ENCODE measurements around the gene IGDCC3.

IGDCC3 gene

DNA sequence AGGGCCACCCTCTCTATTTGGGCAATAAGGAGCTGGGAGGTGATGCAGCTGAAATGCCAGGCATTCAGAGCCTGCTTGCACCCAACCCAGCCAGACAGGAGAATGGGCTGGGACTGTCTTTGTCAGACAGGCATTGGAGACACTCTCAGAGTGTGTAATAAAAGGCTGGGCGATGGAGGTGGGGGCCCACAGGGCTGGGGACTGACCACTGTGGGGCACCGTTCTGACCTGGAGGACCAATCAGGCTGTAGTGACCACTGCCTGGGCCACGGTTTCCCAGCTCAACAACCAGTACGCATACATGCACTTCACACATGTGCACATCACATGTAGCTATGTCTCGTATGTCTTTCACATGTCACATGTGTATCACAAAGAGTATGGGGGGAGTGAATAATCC is 5.7 kb upstream of the IGDCC3 start:
- H3K36me3 ChIP-seq (ENCODE audit: low read length) = no peaks in the 10 kb centered on the region
- H3F3A ChIP-seq (ENCODE audit: insufficient read depth) = no peaks in the 10 kb centered on the region
- no peak overlapping the region for H2AFZ ChIP-seq (ENCODE audit: low read depth, low read length, severe bottlenecking)

DNA sequence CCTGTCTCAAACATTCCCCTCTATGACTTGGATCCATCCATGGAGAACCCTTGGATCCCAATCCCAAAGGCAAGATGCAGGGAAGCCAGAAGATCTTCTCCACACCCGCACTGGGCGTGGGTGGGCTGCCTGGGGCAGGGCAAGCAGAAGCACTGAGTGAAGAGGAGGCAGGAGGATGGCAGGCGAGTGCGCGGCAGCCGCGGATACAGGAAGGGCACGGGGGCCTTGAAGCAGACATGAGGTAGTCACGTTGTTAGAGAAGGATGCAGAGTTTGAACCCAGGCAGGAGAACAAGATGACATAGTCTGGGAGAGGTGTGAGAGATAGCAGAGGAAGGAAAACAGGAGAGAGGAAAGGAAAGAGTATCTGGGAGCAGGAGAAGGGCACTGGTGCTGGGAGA is 5.1 kb upstream of the IGDCC3 start:
- H3K9ac ChIP-seq (ENCODE audit: low read length) = no peak overlapping the region
- H2AFZ ChIP-seq (ENCODE audit: low read depth, low read length, severe bottlenecking) = no peak overlapping the region
- H3K27me3 ChIP-seq (ENCODE audit: low read length) = no peaks in the 10 kb centered on the region
- H3K36me3 ChIP-seq (ENCODE audit: low read length) = no peaks in the 10 kb centered on the region
- TF ChIP-seq, protein P1, sequence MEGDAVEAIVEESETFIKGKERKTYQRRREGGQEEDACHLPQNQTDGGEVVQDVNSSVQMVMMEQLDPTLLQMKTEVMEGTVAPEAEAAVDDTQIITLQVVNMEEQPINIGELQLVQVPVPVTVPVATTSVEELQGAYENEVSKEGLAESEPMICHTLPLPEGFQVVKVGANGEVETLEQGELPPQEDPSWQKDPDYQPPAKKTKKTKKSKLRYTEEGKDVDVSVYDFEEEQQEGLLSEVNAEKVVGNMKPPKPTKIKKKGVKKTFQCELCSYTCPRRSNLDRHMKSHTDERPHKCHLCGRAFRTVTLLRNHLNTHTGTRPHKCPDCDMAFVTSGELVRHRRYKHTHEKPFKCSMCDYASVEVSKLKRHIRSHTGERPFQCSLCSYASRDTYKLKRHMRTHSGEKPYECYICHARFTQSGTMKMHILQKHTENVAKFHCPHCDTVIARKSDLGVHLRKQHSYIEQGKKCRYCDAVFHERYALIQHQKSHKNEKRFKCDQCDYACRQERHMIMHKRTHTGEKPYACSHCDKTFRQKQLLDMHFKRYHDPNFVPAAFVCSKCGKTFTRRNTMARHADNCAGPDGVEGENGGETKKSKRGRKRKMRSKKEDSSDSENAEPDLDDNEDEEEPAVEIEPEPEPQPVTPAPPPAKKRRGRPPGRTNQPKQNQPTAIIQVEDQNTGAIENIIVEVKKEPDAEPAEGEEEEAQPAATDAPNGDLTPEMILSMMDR (IDR thresholded peaks at IDR 0.05; ENCODE audit: insufficient read depth, low read length, poor library complexity, severe bottlenecking) = no peak
- no peak for TF ChIP-seq EZH2phosphoT487 (conservative IDR thresholded peaks at IDR 0.05; ENCODE audit: low read length)
- no peak overlapping the region for H3K4me2 ChIP-seq (ENCODE audit: low read depth, low read length, poor library complexity, severe bottlenecking)
- H3K79me2 ChIP-seq (ENCODE audit: insufficient read depth, low read length) = no peaks in the 10 kb centered on the region
- H3K9me3 ChIP-seq (ENCODE audit: insufficient read depth, low read length) = no peaks in the 10 kb centered on the region
- no peak overlapping the region for H3K4me3 ChIP-seq (ENCODE audit: insufficient read depth, low read length, poor library complexity, severe bottlenecking)
- no peak overlapping the region for H3K27ac ChIP-seq (ENCODE audit: low read depth, low read length)
- H3K9me2 ChIP-seq (replicated peaks; ENCODE audit: insufficient read depth, low read length) = no peaks in the 10 kb centered on the region
- no peaks in the 10 kb centered on the region for H4K20me1 ChIP-seq (ENCODE audit: low read depth, low read length)
- H3F3A ChIP-seq (ENCODE audit: insufficient read depth) = no peaks in the 10 kb centered on the region

More for the DNA sequence above, 5.7 kb upstream of the IGDCC3 start:
- no peaks in the 10 kb centered on the region for H3K79me2 ChIP-seq (ENCODE audit: insufficient read depth, low read length)
- H3K4me3 ChIP-seq (ENCODE audit: insufficient read depth, low read length, poor library complexity, severe bottlenecking) = no peak overlapping the region
- no peak for TF ChIP-seq EZH2phosphoT487 (conservative IDR thresholded peaks at IDR 0.05; ENCODE audit: low read length)
- TF ChIP-seq, protein P1 (IDR thresholded peaks at IDR 0.05; ENCODE audit: insufficient read depth, low read length, poor library complexity, severe bottlenecking) = no peak
- H4K20me1 ChIP-seq (ENCODE audit: low read depth, low read length) = no peaks in the 10 kb centered on the region
- no peaks in the 10 kb centered on the region for H3K27me3 ChIP-seq (ENCODE audit: low read length)
- H3K9me3 ChIP-seq (ENCODE audit: insufficient read depth, low read length) = no peaks in the 10 kb centered on the region
- no peak overlapping the region for H3K4me2 ChIP-seq (ENCODE audit: low read depth, low read length, poor library complexity, severe bottlenecking)
- H3K9ac ChIP-seq (ENCODE audit: low read length) = no peak overlapping the region
- no peaks in the 10 kb centered on the region for H3K9me2 ChIP-seq (replicated peaks; ENCODE audit: insufficient read depth, low read length)
- H3K27ac ChIP-seq (ENCODE audit: low read depth, low read length) = no peak overlapping the region

DNA sequence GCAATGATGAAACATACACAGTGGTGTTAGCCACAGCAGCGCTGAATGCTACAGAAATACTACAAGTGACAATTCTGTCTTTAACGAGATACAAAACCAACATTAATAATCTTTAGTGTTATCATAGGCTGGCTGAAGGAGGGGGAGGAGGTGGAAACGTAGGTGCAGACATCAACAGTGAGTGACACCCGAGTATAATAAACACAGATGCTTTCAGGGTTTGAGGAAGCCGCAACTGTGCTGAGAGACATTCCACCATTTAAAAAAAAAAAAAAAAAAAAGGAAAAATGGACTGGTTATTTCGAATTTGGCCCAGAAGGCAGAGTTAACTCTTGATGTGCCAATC is 4.3 kb upstream of the IGDCC3 start:
- H4K20me1 ChIP-seq (ENCODE audit: low read depth, low read length) = no peaks in the 10 kb centered on the region
- no peaks in the 10 kb centered on the region for H3F3A ChIP-seq (ENCODE audit: insufficient read depth)
- H3K36me3 ChIP-seq (ENCODE audit: low read length) = no peaks in the 10 kb centered on the region
- no peak for TF ChIP-seq EZH2phosphoT487 (conservative IDR thresholded peaks at IDR 0.05; ENCODE audit: low read length)
- TF ChIP-seq, protein P1 (IDR thresholded peaks at IDR 0.05; ENCODE audit: insufficient read depth, low read length, poor library complexity, severe bottlenecking) = no peak
- no peaks in the 10 kb centered on the region for H3K27me3 ChIP-seq (ENCODE audit: low read length)
- no peak overlapping the region for H3K4me3 ChIP-seq (ENCODE audit: insufficient read depth, low read length, poor library complexity, severe bottlenecking)
- H2AFZ ChIP-seq (ENCODE audit: low read depth, low read length, severe bottlenecking) = no peak overlapping the region
- H3K9me2 ChIP-seq (replicated peaks; ENCODE audit: insufficient read depth, low read length) = no peaks in the 10 kb centered on the region
- H3K4me2 ChIP-seq (ENCODE audit: low read depth, low read length, poor library complexity, severe bottlenecking) = no peak overlapping the region
- H3K9ac ChIP-seq (ENCODE audit: low read length) = no peak overlapping the region
- no peaks in the 10 kb centered on the region for H3K79me2 ChIP-seq (ENCODE audit: insufficient read depth, low read length)
- H3K27ac ChIP-seq (ENCODE audit: low read depth, low read length) = no peak overlapping the region
- H3K9me3 ChIP-seq (ENCODE audit: insufficient read depth, low read length) = no peaks in the 10 kb centered on the region
